Esophagus squamous epithelium (tissue), 4 donors: ENCODE results near the gene ARHGEF28.

Experiments
- POLR2A ChIP-seq, 4 donors: fragments of 450-650 bp; IDR thresholded peaks; one replicate each; pipeline ENCODE4 v1.6.1; 2017; ENCODE audit warnings: antibody characterized with exemption in 4 of 4, mild to moderate bottlenecking in 4 of 4, moderate library complexity in 3 of 4
- TF ChIP-seq, protein P1 (sequence below), 6 experiments: fragments of 450-650 bp in 4 of 6; fragments of 200-600 bp in 2 of 6; sonication (generic) in 2 of 6; IDR thresholded peaks; one replicate each; pipeline ENCODE4 v1.5.1; 2016 to 2019; ENCODE audit warnings: antibody characterized with exemption in 6 of 6, mild to moderate bottlenecking in 4 of 6, moderate library complexity in 4 of 6

DNA sequence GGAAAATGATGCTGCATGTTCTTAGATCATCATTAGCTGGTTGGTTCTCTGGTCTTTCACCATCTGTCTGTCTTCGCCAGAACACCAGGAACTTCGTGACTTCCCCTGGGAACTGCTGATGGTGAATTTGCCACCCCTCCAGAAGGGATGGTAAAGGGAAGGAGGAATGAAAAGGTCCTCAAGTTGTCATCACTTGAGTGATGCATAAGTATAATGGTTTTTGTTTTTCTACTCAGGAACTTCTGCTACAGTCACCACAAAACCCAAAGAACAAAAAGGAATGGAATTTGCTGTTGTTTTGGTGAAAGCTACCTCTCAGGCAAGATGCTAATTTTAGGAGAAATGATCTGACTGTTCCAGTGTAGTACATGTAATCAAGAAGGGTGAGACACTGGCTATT lies 328.4 kb downstream of the ARHGEF28 start:
- TF ChIP-seq, protein P1, sequence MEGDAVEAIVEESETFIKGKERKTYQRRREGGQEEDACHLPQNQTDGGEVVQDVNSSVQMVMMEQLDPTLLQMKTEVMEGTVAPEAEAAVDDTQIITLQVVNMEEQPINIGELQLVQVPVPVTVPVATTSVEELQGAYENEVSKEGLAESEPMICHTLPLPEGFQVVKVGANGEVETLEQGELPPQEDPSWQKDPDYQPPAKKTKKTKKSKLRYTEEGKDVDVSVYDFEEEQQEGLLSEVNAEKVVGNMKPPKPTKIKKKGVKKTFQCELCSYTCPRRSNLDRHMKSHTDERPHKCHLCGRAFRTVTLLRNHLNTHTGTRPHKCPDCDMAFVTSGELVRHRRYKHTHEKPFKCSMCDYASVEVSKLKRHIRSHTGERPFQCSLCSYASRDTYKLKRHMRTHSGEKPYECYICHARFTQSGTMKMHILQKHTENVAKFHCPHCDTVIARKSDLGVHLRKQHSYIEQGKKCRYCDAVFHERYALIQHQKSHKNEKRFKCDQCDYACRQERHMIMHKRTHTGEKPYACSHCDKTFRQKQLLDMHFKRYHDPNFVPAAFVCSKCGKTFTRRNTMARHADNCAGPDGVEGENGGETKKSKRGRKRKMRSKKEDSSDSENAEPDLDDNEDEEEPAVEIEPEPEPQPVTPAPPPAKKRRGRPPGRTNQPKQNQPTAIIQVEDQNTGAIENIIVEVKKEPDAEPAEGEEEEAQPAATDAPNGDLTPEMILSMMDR (IDR thresholded peaks at IDR 0.05) = no peak
- no peak for TF ChIP-seq POLR2A (IDR thresholded peaks at IDR 0.05)
